ENCODE data around the gene DTD2.
"Not testable (repeated sequence)": the region's sequence is repeated elsewhere in the genome, so short reads cannot be mapped to it uniquely, and the experiment has no call there.

The DTD2 gene

DNA sequence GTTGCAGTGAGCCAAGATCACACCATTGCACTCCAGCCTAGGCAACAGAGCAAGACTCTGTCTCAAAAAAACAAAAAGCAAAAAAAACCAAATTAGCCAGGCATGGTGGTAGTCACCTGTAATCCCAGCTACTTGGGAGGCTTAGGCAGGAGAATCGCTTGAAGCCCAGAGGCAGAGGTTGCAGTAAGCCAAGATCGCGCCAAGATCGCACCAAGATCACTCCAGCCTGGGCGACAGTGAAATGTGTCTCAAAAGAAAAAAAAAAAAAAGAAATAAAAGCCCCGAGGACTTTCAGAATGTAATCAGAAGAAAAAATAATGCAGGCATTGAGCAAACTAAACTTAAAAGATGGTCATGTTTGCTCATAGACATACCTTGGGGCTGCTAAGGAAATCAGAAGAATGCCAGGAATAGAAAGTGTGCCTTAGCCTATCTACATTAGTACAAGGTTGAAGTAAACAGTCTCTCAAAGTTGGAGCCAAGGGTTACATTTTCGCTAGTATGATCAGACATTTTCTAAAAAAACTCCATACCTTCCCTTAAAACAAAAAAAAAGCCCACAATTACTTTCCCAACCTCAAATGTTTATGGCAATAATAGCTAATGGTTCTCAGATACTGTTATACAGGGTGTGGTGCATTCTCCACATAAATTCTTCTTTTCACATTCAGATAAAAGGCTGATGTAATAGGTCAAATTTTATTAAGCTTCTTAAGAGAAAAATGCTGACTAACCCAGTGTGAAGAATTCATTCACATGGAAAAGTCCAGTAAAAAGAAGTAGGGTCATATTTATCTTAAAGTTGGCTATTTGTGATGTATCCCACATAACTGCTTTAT lies 15.8 kb downstream of the DTD2 start:
- ATAC-seq (no peak), DNase-seq (no peak)

GRCh38 chr14:31440280-31440679 lies 17.0 kb downstream of the DTD2 start:
- no peak for ATAC-seq
- DNase-seq, result no peak

DNA sequence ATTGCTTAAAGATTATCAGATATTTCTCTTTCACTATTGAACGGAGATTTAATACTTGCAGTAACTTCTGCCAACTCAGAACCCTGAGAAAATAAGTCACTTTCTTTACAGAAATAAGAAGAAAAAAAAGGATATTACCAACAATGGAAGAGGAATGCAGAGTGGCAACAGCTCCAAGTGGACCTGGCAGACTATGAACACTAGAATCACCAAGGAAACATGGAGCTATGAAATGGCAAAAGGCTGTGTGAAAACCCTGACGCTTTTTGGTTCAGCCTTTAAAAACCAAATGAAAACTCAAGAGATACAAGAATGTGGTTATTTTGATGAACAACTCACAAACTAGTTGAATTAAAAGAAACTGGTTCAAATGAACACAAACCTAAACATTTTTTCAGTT lies 17.7 kb downstream of the DTD2 start:
- no peak for ATAC-seq
- DNase-seq, result no peak

GRCh38 chr14:31437045-31437691 lies 20.1 kb downstream of the DTD2 start:
- ATAC-seq, DNase-seq: not testable (repeated sequence)

DNA sequence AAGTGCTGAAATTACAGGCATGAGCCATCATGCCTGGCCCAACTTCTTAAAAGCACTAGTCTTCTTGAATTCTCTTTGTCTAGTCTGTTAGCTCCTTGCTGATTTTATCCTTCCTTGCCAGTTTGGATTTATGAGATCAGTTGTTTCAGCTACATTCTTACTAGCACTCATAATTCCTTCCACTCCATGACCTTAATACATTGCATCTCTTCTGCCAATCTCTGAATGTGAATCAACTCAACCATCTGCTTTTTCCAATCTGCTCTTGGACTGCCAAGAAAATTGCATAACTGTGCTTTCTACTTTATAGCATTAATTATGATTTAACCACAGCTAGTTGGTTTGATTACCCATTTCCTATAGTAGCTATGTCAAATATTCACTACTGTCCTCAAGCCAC lies 22.0 kb downstream of the DTD2 start:
- DNase-seq (no peak), ATAC-seq (no peak)

GRCh38 chr14:31430634-31431264 lies 26.6 kb downstream of the DTD2 start:
- ATAC-seq, result no peak
- DNase-seq, result no peak

- ATAC-seq, result peak; percentile 89
- no peak for DNase-seq
Observed at GRCh38 chr14:31429791-31430190, 27.5 kb downstream of the DTD2 start.

DNA sequence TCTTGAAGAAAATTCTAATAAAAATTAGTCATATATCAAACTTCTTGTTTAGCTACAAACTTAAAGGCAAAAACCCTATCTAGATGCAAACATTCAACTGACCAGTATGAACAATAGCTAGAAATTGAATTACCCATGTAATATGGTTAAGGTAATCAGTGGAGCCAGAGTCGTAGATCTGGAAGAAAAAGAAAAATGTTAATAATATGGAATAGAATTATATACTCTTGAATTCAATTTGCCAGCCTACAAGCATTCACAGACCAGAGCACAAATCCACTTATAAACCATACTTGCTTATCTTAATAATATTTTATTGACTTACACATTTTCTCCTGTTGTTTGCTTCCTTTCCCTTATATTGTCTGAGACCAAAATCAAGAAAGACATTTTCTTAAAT lies 29.3 kb downstream of the DTD2 start:
- DNase-seq (no peak), ATAC-seq (no peak)

- DNase-seq (no peak), ATAC-seq (no peak)
Observed at GRCh38 chr14:31426663-31427062, 30.6 kb downstream of the DTD2 start.

DNA sequence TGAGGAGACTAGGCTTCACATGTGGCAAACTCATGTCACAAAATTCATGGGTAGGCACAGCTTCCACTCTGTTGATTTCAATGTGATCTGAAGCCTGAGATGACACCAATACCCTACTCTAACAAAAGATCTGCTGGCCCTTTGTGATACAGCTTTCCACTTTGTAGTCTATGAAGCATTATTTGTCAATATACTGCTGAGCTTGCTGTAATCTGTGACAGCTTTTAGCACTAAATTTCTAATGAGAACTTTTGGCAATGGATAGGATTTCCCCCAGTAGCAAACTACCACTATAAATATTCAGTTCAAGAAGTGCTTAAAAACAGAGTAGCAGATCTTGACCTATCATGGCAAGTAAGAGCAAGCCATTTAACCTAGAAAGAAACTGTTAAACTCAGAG lies 31.4 kb downstream of the DTD2 start:
- ATAC-seq, result no peak
- DNase-seq, result no peak

- ATAC-seq (no peak), DNase-seq (no peak)
Observed at GRCh38 chr14:31421200-31421599, 36.1 kb downstream of the DTD2 start.

DNA sequence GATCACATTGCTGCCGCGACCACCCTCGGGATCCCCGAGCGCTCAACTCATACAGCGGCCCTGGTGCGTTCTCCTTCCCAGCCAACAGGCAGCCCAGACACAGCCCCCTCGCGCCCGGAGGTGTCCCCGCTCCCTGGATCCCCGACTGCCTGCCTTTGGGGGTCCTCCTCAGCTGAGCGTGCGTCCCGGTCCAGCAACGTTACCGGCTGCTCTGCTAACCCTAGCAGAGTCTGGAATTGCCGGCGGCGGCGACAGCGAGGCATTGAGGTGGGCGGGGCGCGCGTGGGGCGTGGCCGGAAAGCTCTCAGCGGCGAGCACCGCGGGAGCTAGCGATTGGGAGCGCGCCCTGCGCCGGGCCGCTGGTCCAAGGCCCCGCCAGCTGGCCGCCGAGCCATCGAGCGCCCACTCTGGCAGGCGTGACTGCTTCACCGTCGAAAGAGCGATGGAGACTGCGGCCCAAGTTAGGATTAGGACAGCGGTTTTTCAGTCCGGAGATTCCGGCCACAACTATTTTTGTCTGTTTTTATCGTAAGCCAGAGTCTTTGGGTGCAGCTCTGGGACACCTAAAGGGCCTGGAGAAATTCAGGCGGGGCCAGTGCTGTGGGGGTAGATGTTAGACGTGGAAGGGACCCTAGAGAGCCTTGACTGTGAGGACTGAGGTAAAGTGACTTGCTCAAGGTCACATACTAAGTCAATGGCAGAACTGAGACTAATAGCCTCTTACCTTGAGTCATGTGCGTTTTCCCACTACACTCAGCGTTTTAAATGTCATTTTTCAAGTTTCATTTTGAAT lies 36.8 kb downstream of the DTD2 start, which contains the start of gene HEATR5A:
Gene HEATR5A, minus strand, starts transcription at position 232 of the 793 bp plus-strand sequence. CDS start 17,575 bp downstream, outside the sequence.
- ATAC-seq (peak; percentile 92), DNase-seq (peak; percentile 94)

DNA sequence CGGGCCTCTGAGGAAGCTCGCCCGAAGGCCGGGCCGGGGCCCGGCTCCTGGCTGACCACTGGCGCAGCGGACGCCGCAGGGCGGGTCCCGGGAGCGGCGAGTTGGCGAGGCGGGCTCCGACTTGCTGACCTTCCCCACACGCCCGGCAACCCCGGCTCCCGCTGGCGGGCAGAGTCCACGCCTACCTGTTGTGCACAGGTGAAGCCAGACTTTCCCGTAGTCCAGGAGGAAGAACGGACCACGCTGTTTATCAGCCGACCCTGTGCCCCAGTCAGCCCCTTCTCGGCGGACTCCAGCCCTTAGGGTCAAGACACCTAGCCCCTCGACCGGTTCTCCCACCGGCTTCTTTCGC lies 37.4 kb downstream of the DTD2 start:
- peak; percentile 22 for DNase-seq
- ATAC-seq, result no peak

DNA sequence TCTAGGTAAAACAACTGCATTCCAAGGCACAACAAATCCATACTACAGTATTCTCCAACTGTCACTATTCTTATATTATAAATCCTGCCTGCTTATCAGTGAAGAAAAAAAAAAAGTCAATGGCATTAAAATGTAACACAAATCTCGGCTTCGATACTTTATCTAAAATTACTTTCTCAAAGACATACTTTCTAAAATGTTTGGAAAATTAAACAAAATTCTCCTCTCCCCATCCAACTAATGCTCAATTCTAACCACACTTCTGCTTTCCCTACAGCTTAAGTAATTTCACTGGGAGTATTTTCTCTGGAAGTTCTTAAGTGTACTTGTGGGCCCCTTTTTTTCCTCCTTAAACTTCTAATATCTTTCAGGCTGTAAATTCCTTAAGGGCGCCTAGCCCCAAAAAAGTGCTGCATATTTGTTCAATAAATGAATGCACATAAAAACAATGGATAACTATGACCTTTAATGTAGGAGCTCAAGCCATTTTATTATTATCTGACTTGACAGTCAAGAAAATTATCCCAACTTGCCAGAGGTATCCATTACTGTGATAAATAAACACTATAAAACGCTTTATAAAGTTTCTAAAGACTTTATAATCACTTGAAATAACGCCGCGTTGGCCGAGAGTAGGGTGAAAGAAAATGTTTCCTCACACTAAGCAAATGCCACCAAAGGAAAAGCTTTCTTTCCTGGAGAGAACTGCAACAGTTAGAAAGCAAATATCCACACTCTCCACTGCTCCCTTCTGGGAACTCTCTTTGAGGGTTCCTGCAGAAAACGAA lies 37.9 kb downstream of the DTD2 start:
- ATAC-seq, result no peak
- no peak for DNase-seq

GRCh38 chr14:31418440-31418839 lies 38.9 kb downstream of the DTD2 start:
- DNase-seq, result no peak
- ATAC-seq, result no peak

GRCh38 chr14:31414190-31414833 lies 43.0 kb downstream of the DTD2 start:
- ATAC-seq, result no peak

GRCh38 chr14:31411218-31411727 lies 46.0 kb downstream of the DTD2 start:
- ATAC-seq, result no peak

More at GRCh38 chr14:31414190-31414833, 43.0 kb downstream of the DTD2 start:
- no peak for DNase-seq

DNA sequence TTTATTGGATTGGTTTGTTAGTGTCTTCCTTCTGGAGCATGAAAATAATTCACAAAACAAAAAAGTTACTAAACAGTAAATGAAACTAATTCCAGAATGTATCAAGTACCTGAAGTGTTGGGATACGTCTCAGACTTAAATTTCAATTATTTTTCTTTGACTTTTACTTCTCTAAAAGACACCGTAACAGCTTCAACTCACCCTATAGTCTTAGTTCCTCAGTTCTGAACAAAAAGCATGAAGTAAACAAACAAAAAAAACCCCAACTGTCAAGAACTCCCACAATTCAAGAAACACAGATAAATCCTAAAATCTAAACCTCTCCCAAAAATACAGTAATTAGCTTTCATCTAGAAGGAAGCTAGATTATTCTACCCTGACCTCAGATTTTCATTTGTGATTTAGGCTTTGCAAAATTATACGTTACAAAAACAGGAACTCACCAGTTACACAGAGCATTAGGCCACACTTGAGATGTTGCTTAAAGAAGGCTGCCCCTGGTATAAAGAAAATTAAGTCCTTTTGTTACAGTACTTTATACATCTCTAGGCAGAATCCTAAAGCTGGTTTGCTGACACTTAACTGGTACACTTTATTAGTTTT lies 47.2 kb downstream of the DTD2 start:
- no peak for ATAC-seq
- DNase-seq, result no peak

More at GRCh38 chr14:31411218-31411727, 46.0 kb downstream of the DTD2 start:
- no peak for DNase-seq

DNA sequence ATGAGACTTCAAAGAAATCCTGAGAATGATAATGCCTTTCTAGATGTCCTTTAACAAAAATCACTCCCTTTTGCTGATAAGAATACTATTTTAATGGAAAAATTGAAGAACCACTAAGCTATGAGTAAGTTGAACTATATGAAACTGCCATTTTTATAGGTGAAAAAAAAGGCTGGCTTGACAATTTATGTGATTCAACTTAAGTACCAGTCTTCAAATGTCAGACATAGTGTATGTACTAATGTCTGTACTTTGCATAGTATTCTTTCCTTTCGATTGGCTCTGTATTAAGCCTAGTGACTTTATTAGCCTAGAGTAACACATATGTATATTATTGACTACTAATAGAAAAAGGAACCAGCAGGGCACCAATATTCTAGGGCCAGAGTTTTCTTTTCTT lies 48.9 kb downstream of the DTD2 start:
- peak; percentile 73 for ATAC-seq
- DNase-seq, result no peak

DNA sequence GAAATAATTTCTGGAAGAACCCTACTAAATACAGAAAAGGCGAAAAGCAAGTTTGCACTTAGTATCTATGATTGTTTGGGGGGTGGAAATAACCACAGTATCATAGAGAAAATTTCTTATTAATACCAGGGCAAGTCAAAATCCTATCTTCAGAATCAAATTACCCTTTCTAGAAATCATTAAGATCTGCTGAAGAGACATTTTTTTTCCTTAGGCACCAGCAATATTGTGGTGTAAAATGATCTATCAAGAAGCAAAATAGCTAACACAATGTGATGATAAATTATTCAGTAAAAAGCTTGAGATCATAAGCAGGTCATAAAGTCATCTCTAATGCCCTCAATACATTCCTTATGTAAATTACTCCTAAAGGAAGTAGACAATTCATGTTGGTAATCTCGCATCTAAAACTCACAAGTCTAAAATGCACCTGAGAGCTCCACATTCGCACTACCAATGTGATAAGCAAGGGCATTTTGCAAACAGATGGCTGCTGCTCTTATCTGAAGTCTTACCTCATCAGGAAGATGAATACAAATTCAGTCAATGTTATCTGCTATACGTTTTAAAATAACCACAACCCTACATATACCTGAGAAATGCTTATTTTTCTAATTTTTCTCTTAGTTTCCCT lies 51.6 kb downstream of the DTD2 start:
- DNase-seq (no peak), ATAC-seq (no peak)

All from stimulated activated naive CD8-positive, alpha-beta T cell treated with anti-CD3 and anti-CD28 coated beads, Interleukin-15, Interleukin-2, amounts not matched to agents 100 U/mL and 50 U/mL, for 24 hours (primary cell).